22Rv1 (cell line): ENCODE data around the gene ATP13A3.

Source experiments
- ZFX ChIP-seq: fragments of 450-650 bp; IDR thresholded peaks from 2 replicates; pipeline ENCODE4 v1.6.1; 2017; ENCODE audit warnings: antibody characterized with exemption, borderline replicate concordance
- TF ChIP-seq, protein P1 (sequence below): fragments of 450-650 bp; IDR thresholded peaks from 2 replicates; pipeline ENCODE4 v1.5.1; 2017; ENCODE audit warnings: mild to moderate bottlenecking

DNA sequence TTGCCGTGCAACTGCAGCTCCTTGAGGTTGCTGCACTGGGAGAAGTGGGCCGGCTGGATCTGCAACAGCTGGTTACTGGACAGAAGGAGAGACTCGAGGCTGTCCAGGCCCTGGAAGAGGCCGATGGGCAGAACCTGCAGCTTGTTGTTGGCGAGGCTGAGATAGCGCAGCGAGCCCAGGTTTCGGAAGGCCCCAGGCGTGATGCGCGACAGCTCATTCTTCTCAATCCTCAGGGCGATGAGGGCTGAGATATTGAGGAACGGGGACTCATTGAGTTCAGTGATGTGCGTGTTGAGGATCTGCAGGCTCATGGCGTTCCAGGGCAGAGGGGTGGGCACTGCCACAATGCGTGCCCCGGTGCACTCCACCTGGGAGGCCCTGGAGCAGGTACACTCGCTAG lies 126.2 kb downstream of the ATP13A3 start:
- TF ChIP-seq, protein P1, sequence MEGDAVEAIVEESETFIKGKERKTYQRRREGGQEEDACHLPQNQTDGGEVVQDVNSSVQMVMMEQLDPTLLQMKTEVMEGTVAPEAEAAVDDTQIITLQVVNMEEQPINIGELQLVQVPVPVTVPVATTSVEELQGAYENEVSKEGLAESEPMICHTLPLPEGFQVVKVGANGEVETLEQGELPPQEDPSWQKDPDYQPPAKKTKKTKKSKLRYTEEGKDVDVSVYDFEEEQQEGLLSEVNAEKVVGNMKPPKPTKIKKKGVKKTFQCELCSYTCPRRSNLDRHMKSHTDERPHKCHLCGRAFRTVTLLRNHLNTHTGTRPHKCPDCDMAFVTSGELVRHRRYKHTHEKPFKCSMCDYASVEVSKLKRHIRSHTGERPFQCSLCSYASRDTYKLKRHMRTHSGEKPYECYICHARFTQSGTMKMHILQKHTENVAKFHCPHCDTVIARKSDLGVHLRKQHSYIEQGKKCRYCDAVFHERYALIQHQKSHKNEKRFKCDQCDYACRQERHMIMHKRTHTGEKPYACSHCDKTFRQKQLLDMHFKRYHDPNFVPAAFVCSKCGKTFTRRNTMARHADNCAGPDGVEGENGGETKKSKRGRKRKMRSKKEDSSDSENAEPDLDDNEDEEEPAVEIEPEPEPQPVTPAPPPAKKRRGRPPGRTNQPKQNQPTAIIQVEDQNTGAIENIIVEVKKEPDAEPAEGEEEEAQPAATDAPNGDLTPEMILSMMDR, result no peak
- no peak for TF ChIP-seq ZFX
